ENCODE results near the gene TMEM41B.
"Not testable (repeated sequence)": the region's sequence is repeated elsewhere in the genome, so short reads cannot be mapped to it uniquely, and the experiment has no call there.

The TMEM41B gene

GRCh38 chr11:9314291-9315077, at the start of gene TMEM41B:
TMEM41B (minus strand) TSS chr11:9314593; CDS start chr11:9314441, 152 bp downstream.
- peak; percentile 98 for DNase-seq (ENCODE audit: low read depth)

GRCh38 chr11:9362393-9362863, 48.0 kb upstream of the TMEM41B start:
- no peak for DNase-seq (ENCODE audit: low read depth)

GRCh38 chr11:9360862-9361622, 46.6 kb upstream of the TMEM41B start:
- not testable (repeated sequence) for DNase-seq (ENCODE audit: low read depth)

- no peak for DNase-seq (ENCODE audit: low read depth)
These were observed 42.6 kb upstream of the TMEM41B start for GRCh38 chr11:9357041-9357440.

GRCh38 chr11:9351321-9351881, 37.0 kb upstream of the TMEM41B start:
- no peak for DNase-seq (ENCODE audit: low read depth)

GRCh38 chr11:9347779-9348178, 33.4 kb upstream of the TMEM41B start:
- not testable (repeated sequence) for DNase-seq (ENCODE audit: low read depth)

GRCh38 chr11:9347100-9347499, 32.7 kb upstream of the TMEM41B start:
- no peak for DNase-seq (ENCODE audit: low read depth)

- no peak for DNase-seq (ENCODE audit: low read depth)
These were observed 29.8 kb upstream of the TMEM41B start for GRCh38 chr11:9344061-9344680.

- DNase-seq (ENCODE audit: low read depth) = no peak
These were observed 27.3 kb upstream of the TMEM41B start for GRCh38 chr11:9341638-9342178.

- no peak for DNase-seq (ENCODE audit: low read depth)
These were observed 18.3 kb upstream of the TMEM41B start for GRCh38 chr11:9332655-9333054.

GRCh38 chr11:9330387-9331384, 16.3 kb upstream of the TMEM41B start:
- DNase-seq (ENCODE audit: low read depth) = peak; percentile 66

- no peak for DNase-seq (ENCODE audit: low read depth)
These were observed 5.7 kb upstream of the TMEM41B start for GRCh38 chr11:9320047-9320446.

GRCh38 chr11:9319377-9320001, 5.1 kb upstream of the TMEM41B start:
- not testable (repeated sequence) for DNase-seq (ENCODE audit: low read depth)

GRCh38 chr11:9318442-9319376, 4.3 kb upstream of the TMEM41B start:
- not testable (repeated sequence) for DNase-seq (ENCODE audit: low read depth)

GRCh38 chr11:9316334-9316733, 1.9 kb upstream of the TMEM41B start:
- DNase-seq (ENCODE audit: low read depth) = no peak

GRCh38 chr11:9315078-9315688, 790 bp upstream of the TMEM41B start:
- no peak for DNase-seq (ENCODE audit: low read depth)

- no peak for DNase-seq (ENCODE audit: low read depth)
These were observed 624 bp downstream of the TMEM41B start for GRCh38 chr11:9313648-9314290.

- no peak for DNase-seq (ENCODE audit: low read depth)
These were observed 3.8 kb downstream of the TMEM41B start for GRCh38 chr11:9310485-9311090.
